ENCODE data around the gene TMEM263.
"Not testable (repeated sequence)": the region's sequence is repeated elsewhere in the genome, so short reads cannot be mapped to it uniquely, and the experiment has no call there.

TMEM263 gene

DNA sequence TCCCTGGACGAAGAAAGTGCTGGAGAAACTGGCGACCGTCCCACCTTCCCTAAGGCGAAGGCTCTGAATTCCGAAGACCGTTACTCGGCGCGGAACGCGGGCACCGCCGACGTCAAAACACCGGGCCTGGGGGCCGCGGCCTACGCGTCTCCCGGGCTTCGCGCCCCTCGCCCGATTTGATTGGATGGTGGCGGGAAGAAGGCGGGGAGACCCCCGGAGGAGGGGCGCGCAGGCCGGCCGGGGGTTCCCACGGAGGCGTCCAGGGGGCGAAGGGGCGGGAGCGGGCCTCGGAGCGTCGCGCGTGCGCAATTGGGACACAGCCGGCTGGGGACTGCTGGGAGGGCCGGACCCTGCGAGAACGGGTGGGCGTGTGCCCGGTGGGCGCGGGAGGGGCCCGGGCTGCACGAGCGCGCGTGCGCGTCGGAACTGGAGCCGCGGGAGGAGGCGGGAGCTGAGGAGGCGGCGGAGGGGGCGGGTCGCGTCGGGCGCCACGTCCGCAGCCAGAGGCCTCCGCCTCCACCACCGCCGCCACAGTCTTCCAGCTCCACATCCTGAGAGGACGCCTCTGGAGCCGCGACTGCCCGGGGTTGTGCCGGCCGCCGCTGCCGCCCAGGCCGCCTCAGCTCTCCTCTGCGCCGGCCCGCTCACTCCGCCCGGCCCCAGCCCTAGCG is at the start of gene TMEM263:
Gene TMEM263 (plus strand): TSS at position 531 of the 671 bp plus-strand sequence. CDS start 11,210 bp downstream, outside the sequence.
- peak; percentile 77 to 88 (median 77) for DNase-seq (ENCODE audit: low read depth in 3 of 3)

DNA sequence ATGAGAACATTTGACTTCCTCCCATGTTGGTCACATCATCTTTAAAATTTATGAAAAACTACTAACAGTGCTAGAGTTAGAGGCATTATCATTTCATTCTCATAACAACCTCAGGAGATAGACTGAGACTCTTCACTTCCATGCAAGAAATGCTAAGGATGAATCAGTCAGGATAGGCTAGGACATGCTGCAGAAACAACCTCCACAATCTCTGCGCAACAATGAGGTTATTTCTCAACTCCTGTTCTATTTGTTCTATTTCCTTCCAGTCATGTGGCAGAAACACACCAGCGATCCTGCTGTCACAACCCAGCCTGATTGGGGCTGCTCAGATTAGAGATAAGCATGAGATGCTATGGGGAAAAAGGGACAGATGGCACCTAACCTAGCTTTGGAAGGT is 49.0 kb upstream of the TMEM263 start:
- DNase-seq (ENCODE audit: low read depth in 3 of 3): no peak

DNA sequence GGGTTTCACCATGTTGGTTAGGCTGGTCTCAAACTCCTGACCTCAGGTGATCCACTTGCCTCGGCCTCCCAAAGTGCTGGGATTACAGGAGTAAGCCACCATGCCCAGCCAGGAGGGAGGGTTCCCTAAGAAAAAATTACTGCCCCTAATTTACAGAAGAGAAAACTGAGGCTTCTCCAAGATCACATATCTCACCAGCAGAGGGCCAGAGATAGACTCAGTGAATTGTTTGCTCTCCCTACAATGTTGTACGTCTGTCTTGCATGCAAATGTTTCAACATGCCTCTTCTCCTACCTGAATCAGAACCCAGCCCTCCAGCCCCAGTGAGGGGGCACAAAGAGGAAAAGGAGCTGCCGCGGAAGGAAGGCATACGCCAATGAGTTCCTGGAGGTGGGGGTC is 48.3 kb upstream of the TMEM263 start:
- DNase-seq (ENCODE audit: low read depth in 3 of 3): no peak

DNA sequence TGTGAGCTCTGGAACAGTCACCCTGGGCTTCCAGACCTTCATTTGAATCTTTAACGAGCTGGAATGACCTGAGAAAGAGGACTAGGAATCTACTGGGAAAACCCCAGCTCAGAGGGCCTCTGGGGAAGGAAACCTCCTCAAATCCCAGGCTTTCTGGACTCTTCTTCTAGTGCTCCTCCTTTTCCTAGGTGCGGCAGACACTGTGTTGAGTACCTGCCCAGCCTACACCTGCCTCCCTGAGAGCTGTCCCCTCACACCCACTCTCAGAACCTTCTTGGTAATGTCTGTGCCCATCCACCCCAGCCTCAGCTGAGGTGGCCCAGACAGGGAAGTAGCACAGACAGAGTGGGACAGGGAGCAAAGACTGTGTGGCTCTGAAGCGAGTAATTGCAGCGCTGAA is 47.9 kb upstream of the TMEM263 start:
- DNase-seq (ENCODE audit: low read depth in 3 of 3): no peak

GRCh38 chr12:106908561-106908960 is 47.1 kb upstream of the TMEM263 start:
- DNase-seq (ENCODE audit: low read depth in 3 of 3): no peak

GRCh38 chr12:106910202-106910601 is 45.5 kb upstream of the TMEM263 start:
- no peak for DNase-seq (ENCODE audit: low read depth in 3 of 3)

DNA sequence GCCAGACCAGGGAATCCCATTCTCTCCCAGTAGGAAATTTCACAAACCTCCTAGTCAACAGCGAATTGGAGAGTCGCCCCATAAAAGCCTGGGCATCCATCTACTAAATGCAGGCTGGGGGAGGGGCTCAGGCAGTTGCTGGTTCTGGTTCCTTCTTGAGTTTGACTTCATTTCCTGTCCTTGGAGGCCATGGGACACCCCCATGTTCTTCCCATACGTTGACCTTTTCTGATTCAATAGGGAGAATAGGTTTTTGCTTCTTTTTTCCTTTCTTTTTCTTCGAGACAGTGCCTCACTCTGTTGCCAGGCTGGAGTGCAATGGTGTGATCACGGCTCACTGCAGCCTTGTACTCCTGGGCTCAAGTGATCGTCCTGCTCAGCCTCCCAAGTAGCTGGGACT is 44.1 kb upstream of the TMEM263 start:
- no peak for DNase-seq (ENCODE audit: low read depth in 3 of 3)

GRCh38 chr12:106913456-106913855 is 42.3 kb upstream of the TMEM263 start:
- no peak for DNase-seq (ENCODE audit: low read depth in 3 of 3)

- peak in 1 of 3 experiments; percentile 3 for DNase-seq (ENCODE audit: low read depth in 3 of 3)
Measured at GRCh38 chr12:106914796-106915634, 40.7 kb upstream of the TMEM263 start.

GRCh38 chr12:106915635-106916026 is 40.1 kb upstream of the TMEM263 start:
- DNase-seq (ENCODE audit: low read depth in 3 of 3): no peak

- no peak for DNase-seq (ENCODE audit: low read depth in 3 of 3)
Measured at GRCh38 chr12:106917503-106917902, 38.2 kb upstream of the TMEM263 start.

DNA sequence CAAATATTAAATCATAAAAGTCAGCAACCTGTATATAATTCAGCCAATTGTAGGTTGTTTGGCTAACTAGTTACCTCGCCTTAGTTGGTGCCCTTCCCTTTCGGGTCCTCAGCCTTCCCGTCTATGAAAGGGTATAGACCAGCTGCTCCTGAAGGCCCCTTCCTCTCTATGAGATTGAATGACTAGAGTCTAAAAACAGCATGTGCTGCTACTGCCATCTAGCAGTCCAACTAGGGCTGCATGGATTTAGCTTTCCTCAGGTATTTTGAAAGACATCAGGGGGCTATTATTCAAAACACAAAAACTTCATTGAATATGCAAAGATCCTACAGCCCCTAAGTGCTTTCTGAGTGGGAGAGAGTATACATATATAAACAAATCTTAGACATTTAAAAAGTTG is 37.0 kb upstream of the TMEM263 start:
- no peak for DNase-seq (ENCODE audit: low read depth in 3 of 3)

GRCh38 chr12:106919910-106920544 is 35.7 kb upstream of the TMEM263 start:
- no peak for DNase-seq (ENCODE audit: low read depth in 3 of 3)

DNA sequence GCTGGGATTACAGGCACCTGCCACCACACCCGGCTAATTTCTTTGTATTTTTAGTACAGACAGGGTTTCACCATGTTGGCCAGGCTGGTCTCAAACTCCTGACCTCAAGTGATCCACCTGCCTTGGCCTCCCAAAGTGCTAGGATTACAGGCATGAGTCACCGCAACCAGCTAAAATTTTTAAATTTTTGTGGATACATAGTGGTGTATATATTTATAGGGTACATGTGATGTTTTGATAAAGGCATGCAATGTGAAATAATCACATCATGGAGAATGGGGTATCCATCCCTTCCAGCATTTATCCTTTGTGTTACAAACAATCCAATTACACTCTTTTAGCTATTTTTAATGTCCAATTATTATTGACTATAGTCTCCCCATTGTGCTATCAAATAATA is 33.7 kb upstream of the TMEM263 start:
- not testable (repeated sequence) for DNase-seq (ENCODE audit: low read depth in 3 of 3)

DNA sequence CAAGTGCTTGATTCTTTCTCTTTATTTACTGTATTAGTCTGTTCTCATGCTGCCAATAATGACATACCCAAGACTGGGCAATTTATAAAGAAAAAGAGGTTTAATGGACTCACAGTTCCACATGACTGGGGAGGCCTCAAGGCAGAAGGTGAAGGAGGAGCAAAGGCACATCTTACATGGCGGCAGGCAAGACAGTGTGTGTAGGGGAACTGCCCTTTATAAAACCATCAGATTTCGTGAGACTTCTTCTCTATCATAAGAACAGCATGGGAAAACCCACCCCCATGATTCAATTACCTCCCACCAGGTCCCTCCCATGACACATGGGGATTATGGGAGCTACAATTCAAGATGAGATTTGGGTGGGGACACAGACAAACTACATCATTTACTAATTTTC is 32.1 kb upstream of the TMEM263 start:
- DNase-seq (ENCODE audit: low read depth in 3 of 3): not testable (repeated sequence)

DNA sequence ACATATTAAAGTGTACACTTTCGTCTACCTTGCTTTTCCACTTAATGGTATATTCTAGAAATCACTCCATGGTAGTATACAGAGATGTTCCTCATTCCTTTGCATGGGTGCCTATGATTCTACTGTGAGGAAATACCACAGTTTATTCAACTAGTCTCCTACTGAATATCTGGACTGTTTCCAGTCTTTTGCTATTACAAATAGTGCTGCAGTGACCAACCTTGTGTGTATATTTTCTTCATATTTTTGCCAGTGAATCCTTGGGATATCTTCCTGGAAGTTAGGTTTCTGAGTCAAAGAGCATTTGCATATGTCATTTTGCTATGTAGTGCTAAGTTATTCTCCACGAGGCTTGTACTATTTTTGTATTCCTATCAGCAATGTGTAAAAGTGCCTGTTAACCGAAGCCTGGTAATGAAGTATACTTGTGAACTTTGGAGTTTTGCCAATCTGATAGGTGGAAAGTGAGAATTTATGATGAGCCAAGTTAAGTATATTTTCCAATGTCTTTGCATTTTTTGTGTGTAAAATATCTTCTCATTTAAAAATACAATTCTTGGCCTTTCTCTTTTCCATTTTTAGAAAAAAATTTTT is 31.3 kb upstream of the TMEM263 start:
- DNase-seq (ENCODE audit: low read depth in 3 of 3): no peak

- no peak for DNase-seq (ENCODE audit: low read depth in 3 of 3)
Measured at GRCh38 chr12:106926657-106927056, 29.1 kb upstream of the TMEM263 start.

- no peak for DNase-seq (ENCODE audit: low read depth in 3 of 3)
Measured at GRCh38 chr12:106934277-106934676, 21.4 kb upstream of the TMEM263 start.

DNA sequence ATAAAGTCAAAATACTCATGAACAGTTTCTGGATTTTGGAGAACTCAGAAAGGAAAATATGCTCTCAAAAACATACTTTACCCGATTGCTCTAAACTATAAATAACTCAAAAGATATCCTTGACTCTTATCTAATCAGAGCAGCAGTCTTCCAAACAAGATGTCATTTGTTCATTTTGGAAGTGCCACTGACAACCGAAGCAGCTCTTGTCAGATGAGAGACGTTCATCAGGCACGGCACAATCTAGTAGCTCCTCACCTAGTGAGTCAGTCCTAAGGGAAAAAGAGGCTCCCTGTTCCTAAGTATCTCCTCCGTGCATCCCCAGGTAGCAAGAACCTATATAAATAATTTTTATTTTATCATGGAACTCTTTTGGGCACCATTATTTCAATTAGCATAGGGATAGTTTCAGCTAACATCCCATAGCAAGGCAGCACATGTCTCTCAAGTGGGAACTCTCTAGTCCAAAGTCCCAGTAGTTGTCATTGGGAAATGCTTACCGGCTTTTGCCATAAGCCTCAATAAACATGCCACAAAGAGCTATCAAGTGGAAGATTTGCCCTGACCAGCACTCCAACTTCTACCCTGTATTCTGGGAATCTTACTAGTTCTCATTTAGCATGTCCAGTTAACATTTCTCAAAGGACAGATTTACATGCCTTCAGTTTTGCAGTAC is 14.1 kb upstream of the TMEM263 start:
- no peak for DNase-seq (ENCODE audit: low read depth in 3 of 3)

GRCh38 chr12:106942775-106943174 is 12.9 kb upstream of the TMEM263 start:
- DNase-seq (ENCODE audit: low read depth in 3 of 3): no peak

DNA sequence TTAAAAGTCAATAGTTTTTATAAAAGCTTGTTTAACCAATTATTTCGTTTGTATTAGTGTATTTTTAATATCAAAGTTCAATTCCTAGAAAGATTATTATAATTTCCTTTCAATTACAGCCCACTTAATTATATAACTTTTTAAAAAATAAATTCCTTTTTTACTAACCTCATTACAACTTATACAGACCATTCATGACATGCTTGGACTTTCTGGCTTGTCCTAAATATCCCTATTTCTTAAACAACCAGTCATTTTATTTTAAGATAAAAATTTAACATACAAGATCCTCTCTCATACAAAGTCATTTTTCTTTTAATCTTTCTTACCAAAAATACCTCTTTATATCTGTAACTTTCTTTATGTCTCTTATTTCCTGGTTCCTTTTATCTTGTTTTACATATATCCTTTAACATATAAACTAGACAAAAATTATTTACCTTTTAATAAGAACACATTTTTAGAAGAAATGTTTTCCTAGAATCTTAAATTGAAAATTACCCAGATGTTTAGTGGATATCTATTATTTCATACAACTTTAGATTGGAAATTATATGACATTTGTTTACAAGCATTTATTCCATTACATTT is 10.4 kb upstream of the TMEM263 start:
- no peak for DNase-seq (ENCODE audit: low read depth in 3 of 3)

Data from stimulated activated CD4-positive, alpha-beta T cell treated with anti-CD3 and anti-CD28 coated beads, TNF-alpha, amount 100 ng/mL, for 24 hours (primary cell).